Measurements from ENCODE around the gene TBC1D8.

Gene TBC1D8

DNA sequence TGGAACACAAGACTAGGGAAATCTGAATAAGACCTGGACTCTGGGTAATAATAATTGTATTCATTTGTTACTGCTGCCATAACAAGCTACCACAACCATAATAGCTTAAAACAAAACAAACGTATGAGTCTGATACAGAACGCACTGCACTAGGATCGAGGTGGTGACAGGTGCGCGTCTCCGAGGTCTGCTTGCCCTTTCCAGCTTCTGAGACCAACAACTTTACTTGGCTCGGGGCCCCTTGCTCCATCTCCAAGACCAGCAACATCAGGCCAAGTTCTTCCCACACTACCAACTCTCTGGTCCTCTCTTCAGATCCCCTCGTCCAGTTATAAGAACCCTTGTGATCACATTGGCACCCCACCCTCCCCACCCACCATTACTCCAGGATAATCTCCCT is 42.8 kb downstream of the TBC1D8 start:
- Histone ChIP-seq H3K4me1 (ENCODE audit: control insufficient read depth, insufficient read depth, low read length) (peaks cover 41% of the 10 kb centered on the region), H3K27ac (ENCODE audit: low read depth, low read length) (no peak overlapping the region)

DNA sequence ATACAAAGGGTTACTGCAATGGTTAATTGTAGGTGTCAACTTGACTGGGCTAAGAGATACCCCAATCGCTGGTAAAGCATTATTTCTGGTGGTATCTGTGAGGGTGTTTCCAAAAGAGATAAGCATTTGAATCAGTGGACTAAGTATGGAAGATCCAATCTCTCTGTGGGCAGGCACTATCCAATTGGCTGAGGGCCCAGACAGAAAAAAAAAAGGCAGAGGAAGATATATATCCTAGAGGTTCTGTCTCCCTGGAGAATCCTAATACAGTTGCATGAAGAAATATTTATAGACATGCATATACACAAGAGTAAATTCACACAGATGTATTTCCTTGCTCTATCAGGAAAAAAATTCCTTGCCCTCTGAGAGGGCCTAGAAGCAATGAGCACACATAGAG is 43.9 kb downstream of the TBC1D8 start:
- peaks cover 30% of the 10 kb centered on the region for H3K4me1 ChIP-seq (ENCODE audit: control insufficient read depth, insufficient read depth, low read length)
- no peak overlapping the region for H3K27ac ChIP-seq (ENCODE audit: low read depth, low read length)

More for the DNA sequence above, 42.8 kb downstream of the TBC1D8 start:
- Histone ChIP-seq H3K9me3 (ENCODE audit: control insufficient read depth, insufficient read depth, low read length) (no peaks in the 10 kb centered on the region), H3K4me3 (ENCODE audit: low read depth, low read length) (no peak overlapping the region), H3K36me3 (ENCODE audit: control insufficient read depth, insufficient read depth, low read length) (no peaks in the 10 kb centered on the region), H3K9ac (ENCODE audit: low read depth, low read length) (no peak overlapping the region), H3K27me3 (ENCODE audit: control insufficient read depth, insufficient read depth, low read length) (no peaks in the 10 kb centered on the region)

GRCh38 chr2:101106453-101107181 is 44.6 kb downstream of the TBC1D8 start:
- Histone ChIP-seq H3K9me3 (ENCODE audit: control insufficient read depth, insufficient read depth, low read length) (peaks cover 6% of the 10 kb centered on the region; the same call in 1 of the 2 replicates), H3K4me1 (ENCODE audit: control insufficient read depth, insufficient read depth, low read length) (peaks cover 26% of the 10 kb centered on the region), H3K36me3 (ENCODE audit: control insufficient read depth, insufficient read depth, low read length) (no peaks in the 10 kb centered on the region), H3K27ac (ENCODE audit: low read depth, low read length) (no peak overlapping the region), H3K9ac (ENCODE audit: low read depth, low read length) (no peak overlapping the region), H3K27me3 (ENCODE audit: control insufficient read depth, insufficient read depth, low read length) (no peaks in the 10 kb centered on the region), H3K4me3 (ENCODE audit: low read depth, low read length) (no peak overlapping the region)

More for the DNA sequence above, 43.9 kb downstream of the TBC1D8 start:
- Histone ChIP-seq H3K4me3 (ENCODE audit: low read depth, low read length) (no peak overlapping the region), H3K27me3 (ENCODE audit: control insufficient read depth, insufficient read depth, low read length) (no peaks in the 10 kb centered on the region), H3K36me3 (ENCODE audit: control insufficient read depth, insufficient read depth, low read length) (no peaks in the 10 kb centered on the region), H3K9me3 (ENCODE audit: control insufficient read depth, insufficient read depth, low read length) (peaks cover 6% of the 10 kb centered on the region; the same call in 1 of the 2 replicates), H3K9ac (ENCODE audit: low read depth, low read length) (no peak overlapping the region)

- Histone ChIP-seq H3K9me3 (ENCODE audit: control insufficient read depth, insufficient read depth, low read length) (peaks cover 6% of the 10 kb centered on the region; the same call in 1 of the 2 replicates), H3K27me3 (ENCODE audit: control insufficient read depth, insufficient read depth, low read length) (no peaks in the 10 kb centered on the region), H3K4me3 (ENCODE audit: low read depth, low read length) (no peak overlapping the region), H3K4me1 (ENCODE audit: control insufficient read depth, insufficient read depth, low read length) (peaks cover 26% of the 10 kb centered on the region), H3K36me3 (ENCODE audit: control insufficient read depth, insufficient read depth, low read length) (no peaks in the 10 kb centered on the region), H3K27ac (ENCODE audit: low read depth, low read length) (no peak overlapping the region), H3K9ac (ENCODE audit: low read depth, low read length) (no peak overlapping the region)
Measured at GRCh38 chr2:101105654-101106053, 45.5 kb downstream of the TBC1D8 start.

GRCh38 chr2:101097638-101098037 is 53.5 kb downstream of the TBC1D8 start:
- Histone ChIP-seq H3K27me3 (ENCODE audit: control insufficient read depth, insufficient read depth, low read length) (no peaks in the 10 kb centered on the region), H3K4me3 (ENCODE audit: low read depth, low read length) (no peak overlapping the region), H3K4me1 (ENCODE audit: control insufficient read depth, insufficient read depth, low read length) (no peaks in the 10 kb centered on the region), H3K9me3 (ENCODE audit: control insufficient read depth, insufficient read depth, low read length) (peaks cover under 1% of the 10 kb centered on the region; the same call in 1 of the 2 replicates), H3K27ac (ENCODE audit: low read depth, low read length) (no peak overlapping the region), H3K9ac (ENCODE audit: low read depth, low read length) (no peak overlapping the region), H3K36me3 (ENCODE audit: control insufficient read depth, insufficient read depth, low read length) (no peaks in the 10 kb centered on the region)

- Histone ChIP-seq H3K27ac (ENCODE audit: low read depth, low read length) (no peak overlapping the region), H3K9me3 (ENCODE audit: control insufficient read depth, insufficient read depth, low read length) (no peaks in the 10 kb centered on the region), H3K4me1 (ENCODE audit: control insufficient read depth, insufficient read depth, low read length) (no peaks in the 10 kb centered on the region), H3K4me3 (ENCODE audit: low read depth, low read length) (no peak overlapping the region), H3K36me3 (ENCODE audit: control insufficient read depth, insufficient read depth, low read length) (no peaks in the 10 kb centered on the region), H3K27me3 (ENCODE audit: control insufficient read depth, insufficient read depth, low read length) (no peaks in the 10 kb centered on the region), H3K9ac (ENCODE audit: low read depth, low read length) (no peak overlapping the region)
Measured at GRCh38 chr2:101096619-101097142, 54.5 kb downstream of the TBC1D8 start.

DNA sequence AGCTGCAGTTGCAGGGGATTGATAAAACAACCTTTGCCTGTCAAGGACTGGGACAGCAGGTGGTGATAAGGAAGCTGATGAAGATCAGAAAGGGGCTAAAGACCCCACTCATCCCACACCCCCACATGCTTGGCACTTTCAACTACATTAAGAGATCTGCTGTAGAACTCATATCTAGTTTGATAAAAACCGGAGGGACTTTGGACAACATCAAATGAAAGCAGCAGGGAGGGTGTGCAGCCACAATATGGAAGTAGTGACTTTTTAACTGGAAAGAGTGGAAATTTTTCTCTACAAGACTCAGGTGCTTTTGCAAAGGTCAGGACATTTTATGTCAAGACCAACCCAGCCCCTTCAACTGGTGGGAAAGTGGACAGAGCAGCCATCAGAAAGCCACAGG is 56.8 kb downstream of the TBC1D8 start:
- H3K36me3 ChIP-seq (ENCODE audit: control insufficient read depth, insufficient read depth, low read length) = no peaks in the 10 kb centered on the region
- H3K9ac ChIP-seq (ENCODE audit: low read depth, low read length) = no peak overlapping the region
- H3K9me3 ChIP-seq (ENCODE audit: control insufficient read depth, insufficient read depth, low read length) = no peaks in the 10 kb centered on the region
- no peaks in the 10 kb centered on the region for H3K4me1 ChIP-seq (ENCODE audit: control insufficient read depth, insufficient read depth, low read length)
- no peak overlapping the region for H3K4me3 ChIP-seq (ENCODE audit: low read depth, low read length)
- no peaks in the 10 kb centered on the region for H3K27me3 ChIP-seq (ENCODE audit: control insufficient read depth, insufficient read depth, low read length)
- H3K27ac ChIP-seq (ENCODE audit: low read depth, low read length) = no peak overlapping the region

- no peaks in the 10 kb centered on the region for H3K36me3 ChIP-seq (ENCODE audit: control insufficient read depth, insufficient read depth, low read length)
- no peaks in the 10 kb centered on the region for H3K4me1 ChIP-seq (ENCODE audit: control insufficient read depth, insufficient read depth, low read length)
- H3K27me3 ChIP-seq (ENCODE audit: control insufficient read depth, insufficient read depth, low read length) = no peaks in the 10 kb centered on the region
- no peak overlapping the region for H3K27ac ChIP-seq (ENCODE audit: low read depth, low read length)
- no peak overlapping the region for H3K4me3 ChIP-seq (ENCODE audit: low read depth, low read length)
- H3K9me3 ChIP-seq (ENCODE audit: control insufficient read depth, insufficient read depth, low read length) = no peaks in the 10 kb centered on the region
- no peak overlapping the region for H3K9ac ChIP-seq (ENCODE audit: low read depth, low read length)
Measured at GRCh38 chr2:101089942-101090799, 61.0 kb downstream of the TBC1D8 start.

- Histone ChIP-seq H3K27me3 (ENCODE audit: control insufficient read depth, insufficient read depth, low read length) (no peaks in the 10 kb centered on the region), H3K36me3 (ENCODE audit: control insufficient read depth, insufficient read depth, low read length) (no peaks in the 10 kb centered on the region), H3K27ac (ENCODE audit: low read depth, low read length) (no peak overlapping the region), H3K9ac (ENCODE audit: low read depth, low read length) (no peak overlapping the region), H3K4me1 (ENCODE audit: control insufficient read depth, insufficient read depth, low read length) (no peaks in the 10 kb centered on the region), H3K9me3 (ENCODE audit: control insufficient read depth, insufficient read depth, low read length) (no peaks in the 10 kb centered on the region), H3K4me3 (ENCODE audit: low read depth, low read length) (no peak overlapping the region)
Measured at GRCh38 chr2:101089419-101089818, 61.8 kb downstream of the TBC1D8 start.

GRCh38 chr2:101087638-101088037 is 63.5 kb downstream of the TBC1D8 start:
- H3K9me3 ChIP-seq (ENCODE audit: control insufficient read depth, insufficient read depth, low read length) = no peaks in the 10 kb centered on the region
- H3K36me3 ChIP-seq (ENCODE audit: control insufficient read depth, insufficient read depth, low read length) = no peaks in the 10 kb centered on the region
- no peaks in the 10 kb centered on the region for H3K27me3 ChIP-seq (ENCODE audit: control insufficient read depth, insufficient read depth, low read length)
- no peak overlapping the region for H3K9ac ChIP-seq (ENCODE audit: low read depth, low read length)
- no peak overlapping the region for H3K27ac ChIP-seq (ENCODE audit: low read depth, low read length)
- H3K4me3 ChIP-seq (ENCODE audit: low read depth, low read length) = no peak overlapping the region
- no peaks in the 10 kb centered on the region for H3K4me1 ChIP-seq (ENCODE audit: control insufficient read depth, insufficient read depth, low read length)

GRCh38 chr2:101083613-101084012 is 67.6 kb downstream of the TBC1D8 start:
- Histone ChIP-seq H3K36me3 (ENCODE audit: control insufficient read depth, insufficient read depth, low read length) (no peaks in the 10 kb centered on the region), H3K27me3 (ENCODE audit: control insufficient read depth, insufficient read depth, low read length) (no peaks in the 10 kb centered on the region), H3K9ac (ENCODE audit: low read depth, low read length) (no peak overlapping the region), H3K9me3 (ENCODE audit: control insufficient read depth, insufficient read depth, low read length) (no peaks in the 10 kb centered on the region), H3K4me1 (ENCODE audit: control insufficient read depth, insufficient read depth, low read length) (no peaks in the 10 kb centered on the region), H3K4me3 (ENCODE audit: low read depth, low read length) (no peak overlapping the region), H3K27ac (ENCODE audit: low read depth, low read length) (no peak overlapping the region)

Data from HUES48 (cell line).